ENCODE data around the gene CRLF1.
A peak's percentile ranks its signal among the peaks of the same experiment; 100 is the strongest.

Gene CRLF1

DNA sequence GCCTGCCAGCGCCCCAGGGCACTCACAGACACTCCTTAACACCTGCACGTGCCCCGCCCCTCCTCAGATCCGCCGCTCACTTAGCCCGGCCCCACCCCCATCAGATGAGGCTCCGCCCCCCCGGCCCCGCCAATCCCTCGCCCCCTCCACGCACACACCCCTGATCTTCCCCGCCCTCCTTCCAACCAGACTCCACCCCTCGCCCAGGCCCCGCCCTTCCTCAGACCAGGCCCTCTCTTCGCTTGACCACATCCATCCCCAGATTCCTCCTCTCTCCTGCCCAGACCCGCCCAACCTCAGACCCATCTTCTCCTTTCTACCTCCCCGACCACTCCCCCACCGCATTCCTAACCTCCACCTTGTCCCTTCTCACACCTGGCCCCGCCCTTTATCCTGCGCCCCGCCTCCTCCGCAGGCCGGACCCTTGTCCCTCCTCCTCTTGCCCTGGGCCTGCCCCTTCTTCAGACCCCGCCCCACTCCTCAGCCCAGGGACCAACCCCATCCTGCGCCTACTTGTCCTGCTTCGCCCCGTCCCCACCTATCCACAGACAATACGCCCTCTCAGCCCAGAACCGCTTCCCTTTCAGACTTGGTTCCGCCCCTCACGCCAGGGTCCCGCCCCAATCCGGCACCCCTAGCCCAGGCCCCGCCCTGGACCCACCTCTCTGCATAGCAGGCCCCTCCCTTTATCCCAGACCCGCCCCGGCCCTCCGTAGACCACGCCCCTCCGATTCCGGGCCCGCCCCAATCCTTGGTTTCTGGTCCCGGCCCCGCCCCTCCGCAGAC is 29.8 kb upstream of the CRLF1 start:
- DNase-seq, result peak; percentile 95

DNA sequence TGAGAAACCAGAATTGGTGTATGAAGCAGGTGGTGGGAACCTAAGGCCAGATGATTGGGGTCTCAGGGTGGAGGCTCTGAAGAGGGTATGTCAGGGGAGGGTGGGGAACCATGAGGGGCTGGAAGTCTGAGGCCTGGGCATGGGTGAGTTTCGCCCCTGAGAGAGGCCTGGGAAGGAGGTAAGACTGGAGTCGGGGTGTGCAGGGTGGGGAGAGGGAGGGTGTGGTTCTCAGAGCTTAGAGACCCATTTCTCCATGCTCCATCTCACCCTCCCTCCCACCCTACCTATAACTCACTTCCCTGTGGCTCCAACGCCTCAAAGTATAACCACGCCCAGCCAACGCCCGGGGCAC is 29.2 kb upstream of the CRLF1 start:
- no peak for DNase-seq

DNA sequence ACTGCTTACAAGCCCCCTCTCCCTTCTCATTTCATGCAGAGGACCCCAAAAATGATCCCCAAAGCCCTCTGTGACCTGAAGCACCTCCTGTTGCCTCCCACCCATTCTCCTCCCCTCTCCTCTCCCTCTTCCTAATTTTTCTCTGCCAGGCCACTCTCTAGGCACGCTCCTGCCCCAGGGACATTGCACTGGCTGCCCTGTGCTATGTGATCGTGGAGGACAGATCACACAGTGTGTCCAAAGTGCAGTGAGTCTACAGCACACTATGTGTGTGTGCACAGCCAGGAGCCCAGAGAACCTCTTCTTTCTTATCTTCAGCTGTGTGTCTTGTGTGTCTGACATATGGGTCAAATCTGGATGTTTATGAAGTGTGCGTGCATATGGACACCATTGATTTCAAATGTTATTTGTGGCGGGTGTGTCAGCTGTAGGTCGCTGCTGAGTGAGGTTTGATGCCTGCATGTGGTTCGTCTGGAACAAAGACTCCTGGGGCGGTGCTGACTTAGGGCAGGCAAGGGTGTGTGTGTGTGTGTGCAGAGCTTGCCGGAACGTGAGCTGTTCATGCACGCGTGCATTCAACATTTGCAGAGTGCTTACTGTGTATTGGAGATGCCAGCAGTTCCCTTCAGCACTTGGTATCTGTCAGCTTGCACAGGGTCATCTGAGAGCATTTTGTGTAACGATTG is 28.2 kb upstream of the CRLF1 start:
- DNase-seq, result peak; percentile 14

DNA sequence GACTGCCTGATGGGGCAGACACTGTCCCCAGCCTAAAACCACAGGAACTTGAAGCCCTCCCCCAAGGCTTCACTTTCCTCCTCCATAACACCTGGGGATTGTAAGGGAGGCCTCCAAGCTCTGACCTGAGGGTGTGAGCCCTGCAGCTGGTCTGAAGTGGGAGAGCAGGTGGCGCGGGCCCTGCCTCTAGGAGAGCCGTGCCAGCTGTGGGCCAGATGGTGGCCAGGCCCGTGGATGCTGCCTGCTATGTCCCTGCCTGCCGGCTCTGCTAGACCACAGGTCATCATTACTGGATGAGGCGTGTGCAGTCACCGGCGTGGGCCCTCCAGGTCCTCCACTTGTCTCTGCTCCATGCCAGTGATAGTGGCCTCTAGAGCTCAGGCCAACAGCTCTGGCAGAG is 26.7 kb upstream of the CRLF1 start:
- DNase-seq, result no peak

DNA sequence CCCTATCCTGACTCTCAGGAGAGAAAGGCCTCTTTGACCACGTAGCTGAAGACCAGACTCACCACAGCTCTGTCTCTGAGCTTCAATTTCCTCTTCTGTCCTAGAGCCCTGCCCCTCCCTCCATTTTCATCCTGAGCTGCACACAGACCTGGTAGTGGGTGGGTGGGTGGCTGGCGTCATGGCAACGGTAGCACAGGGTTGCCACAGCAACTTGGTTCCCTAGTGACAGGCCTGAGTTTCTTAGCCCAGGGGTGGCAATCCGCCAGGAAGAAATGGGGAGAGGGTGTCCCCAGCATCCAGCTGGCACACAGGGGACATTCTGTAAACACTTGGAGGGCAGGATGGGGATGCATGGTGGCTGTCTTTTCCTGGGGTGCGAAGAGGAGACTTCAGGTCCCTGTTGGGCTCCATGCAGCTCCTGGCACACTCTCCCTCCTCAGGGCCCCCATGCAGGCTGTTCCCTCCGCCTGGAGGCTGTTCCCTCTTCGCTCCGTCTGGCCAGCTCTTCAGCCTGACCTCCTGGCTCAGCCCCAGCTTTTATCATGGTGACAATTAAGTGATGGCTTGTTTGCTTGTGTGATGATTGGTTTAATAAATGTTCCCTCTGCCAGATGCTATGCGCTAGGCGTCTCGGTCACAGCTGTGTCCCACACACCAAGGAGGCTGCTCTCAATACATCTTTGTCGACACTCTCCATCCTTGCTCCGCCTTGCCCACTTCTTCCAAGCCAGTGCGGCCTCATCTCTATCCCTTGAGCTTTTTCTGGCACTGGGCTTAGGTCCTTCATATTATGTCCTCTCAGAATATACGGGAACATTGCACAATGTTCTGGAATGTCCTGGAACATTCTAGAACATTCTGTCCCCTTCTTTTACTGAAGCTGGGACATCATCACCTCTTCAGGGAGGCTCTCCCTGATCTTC is 22.8 kb upstream of the CRLF1 start:
- DNase-seq, result no peak

DNA sequence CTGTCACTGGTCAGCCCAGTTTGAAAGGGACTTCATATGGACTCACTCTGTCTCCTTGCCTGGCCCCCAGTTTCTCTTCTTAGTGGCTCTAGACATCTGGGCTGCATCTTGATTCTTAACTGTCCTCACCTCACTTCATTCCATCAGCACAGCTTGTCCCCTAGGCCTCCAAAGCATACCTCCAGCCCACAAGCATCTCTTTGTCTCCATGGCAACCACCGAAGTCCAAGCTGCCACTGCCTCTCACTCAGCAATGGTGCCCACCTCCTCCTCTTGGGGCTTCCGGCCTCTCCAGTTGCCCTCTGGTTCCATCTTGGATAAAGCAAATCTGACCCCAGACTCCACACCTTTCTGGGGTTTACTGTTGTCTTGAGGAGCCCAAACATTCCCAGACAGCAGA is 20.3 kb upstream of the CRLF1 start:
- peak; percentile 30 for DNase-seq

DNA sequence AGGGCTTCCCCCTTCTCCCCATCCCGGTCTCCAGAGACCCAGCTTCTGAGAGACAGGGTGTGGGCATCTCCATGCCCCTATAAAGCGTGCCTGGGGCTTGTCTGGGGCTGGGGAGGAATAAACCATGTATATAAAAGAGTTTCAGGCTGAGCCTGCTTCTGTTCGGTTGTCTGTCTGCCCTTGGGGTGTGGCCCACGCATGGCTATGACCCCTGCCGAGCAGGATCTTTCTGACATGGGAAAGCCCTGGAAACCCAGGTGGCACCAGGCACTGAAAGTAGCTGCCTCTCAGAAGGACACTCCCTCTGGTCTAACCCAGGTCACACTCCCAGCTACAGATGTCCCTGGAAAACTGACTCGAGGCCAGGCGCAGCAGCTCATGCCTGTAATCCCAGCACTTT is 14.3 kb upstream of the CRLF1 start:
- no peak for DNase-seq

DNA sequence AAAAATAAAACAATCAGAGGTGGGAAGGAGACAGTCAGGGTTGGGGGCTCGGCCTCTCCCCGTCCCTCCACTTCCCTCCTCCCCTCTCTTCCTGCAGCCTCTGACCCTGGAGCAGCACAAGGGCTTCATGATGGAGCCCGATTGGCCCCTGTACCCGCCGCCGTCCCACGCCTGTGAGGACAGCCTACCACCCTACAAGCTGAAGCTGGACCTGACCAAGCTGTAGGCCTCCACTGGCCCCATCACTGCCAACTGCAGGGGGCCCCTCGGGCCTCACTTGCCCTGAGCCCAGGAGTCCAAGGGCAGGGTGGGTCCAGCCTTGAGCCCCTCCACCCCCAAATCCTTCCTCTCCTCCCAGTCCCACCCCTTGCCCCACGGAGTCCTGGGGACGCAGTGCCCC is 13.7 kb upstream of the CRLF1 start:
- no peak for DNase-seq

DNA sequence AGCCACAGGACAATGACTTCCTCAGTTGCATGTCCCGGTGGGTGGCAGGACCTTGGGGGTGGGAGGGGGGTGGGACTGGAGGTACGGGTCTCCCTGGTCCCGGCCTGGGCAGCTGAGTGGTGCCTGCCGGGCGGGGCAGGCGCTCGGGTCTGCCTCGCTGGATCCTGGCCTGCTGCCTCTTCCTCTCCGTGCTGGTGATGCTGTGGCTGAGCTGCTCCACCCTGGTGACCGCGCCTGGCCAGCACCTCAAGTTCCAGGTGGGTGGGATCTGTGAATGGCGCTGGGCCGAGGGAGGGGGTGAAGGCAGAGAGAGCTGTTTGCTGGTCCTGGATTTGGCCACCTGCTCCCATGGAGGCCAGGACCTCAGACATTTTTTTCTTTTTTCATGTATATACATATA is 11.6 kb upstream of the CRLF1 start:
- DNase-seq, result no peak

DNA sequence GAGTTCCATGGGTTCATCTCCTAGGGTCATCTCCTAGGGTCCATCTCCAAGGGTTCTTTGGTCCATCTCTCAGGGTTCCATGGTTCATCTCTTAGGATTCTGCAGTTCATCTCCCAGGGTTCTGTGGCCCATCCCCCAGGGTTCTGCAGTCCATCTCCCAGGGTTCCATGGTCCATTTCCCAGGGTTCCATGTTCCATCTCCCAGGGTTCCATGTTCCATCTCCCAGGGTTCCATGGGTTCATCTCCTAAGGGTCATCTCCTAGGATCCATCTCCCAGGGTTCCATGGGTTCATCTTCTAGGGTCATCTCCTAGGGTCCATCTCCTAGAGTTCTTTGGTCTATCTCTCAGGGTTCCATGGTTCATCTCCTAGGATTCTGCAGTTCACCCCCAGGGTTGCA is 11.0 kb upstream of the CRLF1 start:
- DNase-seq, result no peak

DNA sequence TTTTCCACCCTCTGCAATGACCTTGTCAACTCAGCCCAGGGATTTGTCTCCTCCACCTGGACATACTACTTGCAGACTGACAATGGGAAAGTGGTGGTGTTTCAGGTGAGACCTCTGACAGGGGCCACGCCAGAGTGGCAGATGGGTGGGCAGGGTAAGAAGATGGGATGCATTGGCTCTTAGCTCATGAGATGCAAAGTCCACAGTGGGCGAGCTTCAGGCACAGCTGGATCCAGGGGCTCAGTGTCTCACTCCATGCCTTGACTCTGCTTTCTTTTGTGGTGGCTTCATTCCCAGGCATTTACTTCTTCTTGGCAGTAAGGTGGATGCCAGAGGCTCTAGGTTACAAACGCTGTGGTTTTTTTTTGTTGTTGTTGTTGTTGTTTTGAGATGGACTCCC is 9.4 kb upstream of the CRLF1 start:
- DNase-seq, result no peak

DNA sequence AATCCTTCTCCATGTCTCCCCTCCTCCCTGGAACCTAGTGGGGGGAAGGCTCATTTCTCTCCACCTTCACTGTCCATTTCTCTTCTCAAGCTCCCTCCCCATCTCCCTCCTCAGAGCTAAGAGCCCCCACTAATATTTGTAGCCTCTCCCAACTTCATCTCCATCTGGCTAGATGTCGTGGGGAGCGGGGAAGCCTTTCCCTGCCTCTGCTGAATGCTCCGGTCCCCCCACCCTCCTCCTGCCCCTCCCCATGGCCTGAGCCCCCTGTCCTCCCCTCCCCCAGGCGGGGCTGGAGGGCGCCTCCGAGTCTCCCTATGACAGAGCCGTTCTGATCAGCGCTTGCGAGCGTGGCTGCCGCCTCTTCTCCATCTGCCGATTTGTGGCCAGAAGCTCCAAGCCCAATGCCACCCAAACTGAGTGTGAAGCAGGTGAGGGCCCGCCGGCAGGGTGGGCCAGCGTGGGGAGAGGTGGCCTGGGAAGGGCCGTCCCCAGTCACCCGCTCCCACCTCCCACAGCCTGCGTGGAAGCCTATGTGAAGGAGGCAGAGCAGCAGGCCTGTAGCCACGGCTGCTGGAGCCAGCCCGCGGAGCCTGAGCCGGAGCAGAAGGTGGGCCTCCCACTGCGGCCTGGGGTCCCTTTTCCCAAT is 7.1 kb upstream of the CRLF1 start:
- no peak for DNase-seq

DNA sequence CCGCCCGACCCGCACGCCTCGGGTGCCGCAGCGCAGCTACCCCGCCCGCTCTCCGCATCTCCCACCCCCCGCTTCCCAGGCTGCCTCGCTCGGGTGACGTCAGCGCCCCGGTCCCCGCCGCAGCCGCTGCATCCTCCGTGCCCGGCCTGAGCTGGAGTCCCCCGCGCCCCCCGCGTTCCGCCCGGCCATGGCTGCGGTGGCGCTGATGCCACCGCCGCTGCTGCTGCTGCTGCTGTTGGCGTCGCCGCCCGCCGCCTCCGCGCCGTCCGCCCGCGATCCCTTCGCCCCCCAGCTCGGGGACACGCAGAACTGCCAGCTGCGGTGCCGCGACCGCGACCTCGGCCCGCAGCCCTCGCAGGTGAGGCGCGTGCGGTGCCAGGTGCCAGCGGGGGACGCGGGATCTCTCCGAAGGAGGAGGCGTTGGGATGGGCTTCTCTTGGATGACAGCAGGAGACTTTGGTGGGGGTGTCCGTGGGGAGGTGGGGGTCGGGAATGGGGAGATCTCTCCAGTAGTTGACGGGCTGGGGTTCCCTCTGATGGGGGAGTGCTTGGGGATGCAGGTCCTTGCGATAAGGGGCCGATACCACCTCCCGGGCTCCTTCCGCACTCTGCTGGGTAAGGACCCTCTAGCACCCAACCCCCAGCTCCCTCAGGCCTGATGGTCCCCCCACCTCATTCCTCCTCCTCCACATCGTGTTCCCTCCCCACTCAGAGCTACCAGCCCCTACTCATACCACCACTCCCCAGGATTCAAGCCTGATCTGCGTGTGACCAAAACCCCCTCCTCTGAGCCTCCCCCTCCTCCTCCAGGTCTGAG is 6.4 kb upstream of the CRLF1 start, which contains the start of gene TMEM59L:
TMEM59L (plus strand) TSS at position 99 of the 817 bp plus-strand sequence; CDS start at position 188, 89 bp downstream.
- DNase-seq, result no peak

DNA sequence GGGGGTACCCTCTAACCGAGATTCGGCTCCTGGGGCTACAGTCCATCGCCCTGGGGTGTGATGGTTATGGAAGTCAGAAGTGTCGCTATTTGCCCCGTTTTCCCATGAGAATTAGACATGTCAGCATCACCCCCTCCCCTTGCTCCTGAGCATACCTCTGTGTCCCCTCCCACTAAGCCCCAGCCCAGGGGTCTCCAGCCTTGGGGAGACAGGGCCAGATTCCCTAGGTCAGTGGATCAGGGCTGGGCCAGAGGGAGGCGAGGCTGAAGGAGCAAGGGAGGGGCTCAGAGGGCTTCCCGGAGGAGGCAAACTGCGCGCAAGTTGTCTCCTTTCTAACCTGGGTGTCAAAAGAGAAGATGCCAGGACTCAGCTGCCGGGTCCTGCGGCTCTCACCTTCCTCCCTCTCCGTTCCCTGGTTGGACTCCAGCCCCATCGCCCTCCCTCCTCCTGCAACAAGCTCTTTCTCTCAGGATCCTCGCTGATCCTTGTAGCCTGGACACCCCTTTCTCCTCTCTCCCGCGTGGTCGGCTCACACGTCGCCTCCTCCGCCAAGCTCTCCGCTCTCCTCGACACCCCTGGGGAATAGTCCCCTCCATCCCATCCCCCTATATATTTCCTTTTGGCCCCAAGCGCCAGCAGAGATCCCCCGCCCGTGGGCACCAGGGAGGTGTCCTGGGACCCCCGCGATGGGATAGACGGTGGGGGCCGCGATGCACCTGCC is 5.6 kb upstream of the CRLF1 start:
- DNase-seq, result no peak

DNA sequence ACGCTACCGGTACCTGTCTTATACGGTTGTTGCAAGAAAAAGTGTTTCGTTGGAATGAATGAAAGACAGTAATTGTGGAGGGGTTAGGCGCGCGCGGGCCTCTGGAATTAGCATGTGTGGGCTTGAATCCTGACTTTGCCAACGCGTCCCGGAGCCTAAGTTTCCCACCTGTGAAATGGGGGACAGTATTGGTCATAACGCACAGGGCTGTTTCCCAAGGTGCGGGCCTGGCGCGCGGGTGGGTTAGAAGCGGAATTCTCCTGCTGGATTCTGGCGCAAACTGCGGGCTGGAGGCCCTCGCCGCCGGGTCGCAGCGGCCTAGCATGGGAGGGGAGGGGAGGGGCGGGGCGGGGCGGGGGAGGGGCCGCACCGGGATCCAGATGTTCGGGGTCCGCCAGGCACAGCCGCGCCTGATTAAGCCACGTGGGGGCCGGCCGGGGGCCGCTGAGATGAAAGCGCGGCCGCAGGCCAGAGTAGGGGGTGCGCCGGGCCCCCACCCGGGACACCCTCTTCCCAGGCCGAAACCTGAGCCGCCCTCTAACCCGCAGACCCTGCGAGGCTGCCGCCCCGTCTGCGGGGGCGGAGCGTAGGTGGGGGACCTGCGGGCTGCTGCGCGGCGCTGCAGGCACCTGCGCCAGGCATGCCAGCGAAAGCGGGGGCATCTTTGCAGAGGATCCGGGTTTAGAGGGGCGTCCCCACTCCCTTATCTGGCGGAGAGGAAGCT is 4.9 kb upstream of the CRLF1 start:
- no peak for DNase-seq

DNA sequence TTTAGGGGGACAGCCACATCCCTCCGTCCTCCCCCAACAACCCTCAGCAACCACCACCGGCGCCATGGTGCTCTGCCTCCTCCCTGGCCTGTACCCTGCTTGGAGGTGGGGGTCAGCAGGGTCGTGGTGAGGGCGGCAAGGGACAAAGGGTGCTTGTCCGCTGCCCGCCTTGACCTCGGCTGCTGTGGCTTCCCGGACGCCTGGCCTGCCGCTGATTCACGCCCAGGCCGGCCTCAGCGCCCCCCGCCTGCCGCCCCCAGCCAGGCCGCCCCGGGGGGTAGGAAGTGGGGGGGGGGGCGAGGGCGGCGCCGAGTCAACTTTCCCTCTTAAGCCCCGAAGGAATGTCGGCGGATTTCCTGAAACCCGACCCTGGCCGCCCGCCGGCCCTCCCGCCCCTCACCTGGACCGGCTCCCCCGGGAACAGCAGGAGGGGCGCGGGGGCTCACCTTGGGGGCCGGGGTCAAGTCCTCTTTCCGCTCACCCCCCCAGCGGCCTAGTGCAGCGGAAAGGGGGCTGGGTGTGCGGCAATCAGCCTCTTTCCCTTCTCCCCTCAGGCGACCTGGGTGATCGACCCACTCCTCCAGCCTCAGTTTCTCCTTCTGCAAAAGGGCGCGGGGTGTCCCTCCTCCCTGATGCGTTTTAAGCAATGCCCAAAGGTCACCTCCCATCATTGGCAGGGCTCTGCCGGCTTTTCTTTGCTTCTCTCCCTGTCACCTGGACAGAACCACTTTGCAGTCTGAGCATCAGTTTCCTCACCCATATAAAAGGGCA is 4.1 kb upstream of the CRLF1 start:
- no peak for DNase-seq

DNA sequence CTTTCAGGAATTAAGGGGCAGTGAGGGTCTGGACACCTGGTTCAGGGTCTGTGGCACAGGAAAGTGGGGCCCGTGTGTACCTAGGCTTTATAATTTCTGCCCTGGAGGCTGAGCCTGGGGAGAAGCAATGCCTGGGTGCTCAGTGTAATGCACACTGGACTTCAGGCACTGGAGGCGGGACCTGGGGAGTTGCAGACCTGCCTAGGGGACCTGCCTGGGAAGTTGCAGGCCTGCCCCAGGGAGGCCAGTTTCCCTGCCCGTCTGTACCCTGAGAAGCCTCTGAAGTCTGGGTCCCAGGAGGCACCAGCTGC is 3.6 kb upstream of the CRLF1 start:
- DNase-seq, result no peak

DNA sequence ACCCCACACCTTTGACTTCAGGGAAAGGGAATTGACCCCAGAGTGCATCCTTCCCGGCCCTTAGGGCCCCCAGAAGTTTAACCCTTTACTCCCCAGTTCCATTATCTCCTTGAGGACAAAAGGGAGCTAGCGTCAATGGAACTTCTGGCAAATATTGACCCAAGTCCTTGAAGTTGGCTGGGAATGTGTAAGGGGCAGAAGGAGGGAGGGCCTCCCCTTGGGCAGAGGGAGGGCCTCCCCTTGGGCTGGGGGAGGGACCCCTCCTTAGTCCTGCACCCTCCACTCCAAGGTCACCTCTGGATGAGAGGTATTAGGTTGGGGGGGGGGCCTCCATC is 3.1 kb upstream of the CRLF1 start:
- DNase-seq, result no peak

DNA sequence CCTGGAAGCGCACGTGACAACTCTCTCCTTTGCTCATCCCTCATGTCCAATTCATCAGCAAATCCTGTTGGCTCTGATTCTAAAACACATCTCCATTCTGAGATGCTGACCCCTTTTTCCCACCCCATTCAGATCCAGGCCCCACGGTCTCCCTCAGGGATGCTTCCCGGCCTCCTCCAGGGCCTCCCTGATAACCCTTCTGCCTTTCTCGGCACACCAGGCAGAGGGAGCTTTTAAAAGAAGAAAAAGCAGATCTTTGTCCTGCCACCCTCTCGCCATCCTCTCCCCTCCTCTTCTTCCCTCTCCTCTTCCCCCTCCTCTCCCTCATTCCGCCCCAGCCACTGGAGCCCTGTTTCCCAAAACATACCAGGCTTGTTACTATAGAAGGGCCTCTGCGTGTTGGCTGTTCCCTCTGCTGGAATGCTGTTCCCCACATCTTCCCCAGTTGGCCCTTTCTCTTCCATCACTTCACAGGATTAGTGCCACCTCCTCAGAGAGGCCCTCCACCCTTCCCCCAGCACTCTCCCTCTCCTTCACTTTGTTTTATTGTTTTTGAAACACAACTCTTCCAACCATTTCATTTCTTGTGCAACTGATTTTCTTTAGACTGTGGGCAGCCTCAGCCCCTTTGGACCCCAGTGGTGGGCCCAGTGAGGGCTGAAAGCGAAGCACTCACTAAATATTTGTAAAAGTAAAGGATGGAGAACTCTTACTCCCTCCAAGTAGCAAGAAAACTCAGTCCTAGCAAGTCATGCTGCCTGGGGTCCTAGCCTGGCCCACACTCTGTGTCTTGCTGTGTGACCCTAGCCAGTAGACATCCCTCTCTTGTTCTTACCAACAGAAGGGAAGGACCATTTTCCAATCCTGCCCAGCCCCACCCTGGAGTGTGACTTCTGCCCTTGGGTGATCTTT is 2.5 kb upstream of the CRLF1 start:
- no peak for DNase-seq

Data from fibroblast of skin of scalp (primary cell).